RWPE1 (cell line): ENCODE results near the gene EDIL3.

ENCODE experiments used
- CTCF ChIA-PET: fragments of 350-600 bp; sonication (Branson Sonifier 250); formaldehyde crosslinking; extraction: SDS; loops from one replicate; lab custom pipeline; 2021; lab: Yijun Ruan, JAX
- POLR2A ChIA-PET: fragments of 400-600 bp; formaldehyde crosslinking; extraction: SDS; loops from one replicate; lab custom pipeline; 2020; ENCODE audit warnings: antibody characterized with exemption; ENCODE audit not compliant: low non-redundant PET; lab: Yijun Ruan, JAX
- DNase-seq: peaks from one replicate; pipeline ENCODE4 v3.0.0; 2012; ENCODE audit warnings: low spot score
- H3K27ac ChIP-seq: fragments of 450-650 bp; 2 replicates; pipeline ENCODE4 v1.5.1; 2017
- CTCF ChIP-seq: fragments of 450-650 bp; conservative IDR thresholded peaks from 2 replicates; pipeline ENCODE4 v1.5.1; 2017; ENCODE audit warnings: low read depth, mild to moderate bottlenecking

The EDIL3 gene

DNA sequence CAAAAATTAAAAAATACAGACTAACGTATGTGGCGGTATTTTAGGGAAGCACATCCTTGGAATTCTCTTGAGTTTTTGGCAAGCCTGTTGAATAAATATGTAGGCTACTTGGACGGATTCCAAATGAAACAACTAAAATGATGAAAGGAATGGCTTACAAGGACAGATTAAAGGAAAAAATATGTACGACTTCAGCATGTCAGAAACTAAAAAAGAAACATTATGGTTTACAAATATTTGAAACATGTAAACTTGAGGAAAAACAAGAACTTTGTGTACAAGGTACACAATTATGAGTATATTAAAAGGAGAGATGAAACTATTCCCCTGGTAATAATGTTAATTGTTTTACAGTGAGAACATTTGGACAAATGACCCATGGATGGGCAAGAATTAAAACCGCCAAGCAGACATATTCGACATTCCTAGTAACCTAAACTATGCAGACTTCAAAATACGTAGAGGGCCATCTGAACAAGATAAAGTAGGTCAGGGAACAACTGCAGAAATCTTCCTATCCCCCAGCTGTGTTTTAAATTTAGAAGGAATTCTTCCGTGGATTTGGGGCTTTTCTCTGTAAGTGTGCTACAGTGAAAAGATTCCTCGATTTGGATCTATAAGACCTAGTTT is 12.5 kb downstream of the EDIL3 start:
- POLR2A ChIA-PET: no interaction called here
- no peak for DNase-seq
- no peak for TF ChIP-seq CTCF
- CTCF ChIA-PET: no interaction called here
- no peak overlapping the region for H3K27ac ChIP-seq

DNA sequence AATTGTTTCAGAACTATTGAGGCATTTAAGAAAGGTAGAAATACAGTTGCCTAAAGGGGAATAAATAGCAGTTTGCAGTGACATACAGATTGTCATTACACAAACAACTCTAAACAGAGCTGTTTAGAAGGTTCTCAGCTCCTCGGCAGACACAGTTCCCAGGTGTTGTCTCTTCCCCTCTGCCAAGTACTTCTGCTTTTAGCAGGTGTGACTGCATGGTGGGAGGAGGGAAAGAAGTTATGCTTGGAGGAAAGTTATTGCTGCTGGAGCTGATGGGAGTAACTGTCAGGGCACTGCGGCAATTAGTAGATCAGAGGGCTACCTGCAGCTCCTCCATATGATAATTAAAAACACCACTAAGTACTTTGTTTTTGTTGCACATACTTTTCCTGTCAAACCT is 14.5 kb downstream of the EDIL3 start:
- TF ChIP-seq CTCF: no peak
- ChIA-PET CTCF (no interaction called here), POLR2A (no interaction called here)
- no peak for DNase-seq
- H3K27ac ChIP-seq: no peak overlapping the region

GRCh38 chr5:84364043-84364442 is 20.6 kb downstream of the EDIL3 start:
- no peak for DNase-seq
- ChIA-PET CTCF (no interaction called here), POLR2A (no interaction called here)
- TF ChIP-seq CTCF: no peak
- H3K27ac ChIP-seq: no peak overlapping the region

DNA sequence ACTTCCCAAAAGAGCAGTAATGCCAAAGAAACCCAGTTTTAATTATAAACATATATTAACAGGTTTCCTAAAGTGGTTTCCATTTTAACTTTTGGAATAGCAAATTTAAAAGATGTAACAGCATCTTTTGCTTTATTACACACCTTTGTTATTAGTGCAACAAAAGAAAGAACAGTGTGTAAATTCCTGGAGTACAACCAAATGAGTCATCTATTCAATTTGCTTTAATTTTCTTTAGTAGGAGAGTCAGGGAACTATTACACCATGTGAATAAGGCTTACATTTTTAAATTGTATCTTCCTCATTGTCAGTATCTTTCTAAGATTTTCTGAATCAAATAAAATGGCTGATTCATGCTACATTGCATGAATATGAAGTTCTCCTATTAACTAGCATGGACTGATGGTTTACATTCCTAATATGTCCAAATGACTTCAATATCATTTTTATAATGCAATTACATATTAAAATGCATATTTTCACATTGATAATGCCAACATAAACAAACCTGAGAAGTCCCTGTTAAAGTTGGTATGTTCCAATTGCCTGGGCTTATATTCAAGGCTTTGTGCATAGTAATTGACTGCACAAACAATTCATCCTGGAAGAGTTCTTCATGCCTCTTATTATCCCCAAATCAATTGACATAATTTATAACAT is 22.5 kb downstream of the EDIL3 start:
- POLR2A ChIA-PET: no interaction called here
- no peak for DNase-seq
- no peak for TF ChIP-seq CTCF
- CTCF ChIA-PET: no interaction called here
- H3K27ac ChIP-seq: no peak overlapping the region

DNA sequence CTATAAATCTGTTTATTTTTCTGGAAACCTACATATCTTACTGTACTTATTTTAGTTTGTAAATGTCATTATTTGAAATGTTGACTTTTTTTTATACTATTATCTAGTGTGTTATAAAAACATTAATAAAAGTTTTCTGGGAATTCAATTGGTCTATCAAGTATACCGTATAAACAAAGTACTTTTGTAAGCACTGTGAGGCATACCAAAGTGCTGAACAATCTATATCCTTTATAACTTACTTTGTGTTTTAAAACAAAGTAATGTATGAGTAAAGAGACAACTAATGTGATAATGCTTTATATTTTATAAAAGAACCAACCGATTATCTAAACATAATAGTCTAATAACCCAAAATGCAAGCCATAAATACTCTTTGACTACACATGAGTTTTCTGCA is 23.1 kb downstream of the EDIL3 start:
- ChIA-PET POLR2A (no interaction called here), CTCF (no interaction called here)
- no peak overlapping the region for H3K27ac ChIP-seq
- TF ChIP-seq CTCF: no peak
- no peak for DNase-seq

DNA sequence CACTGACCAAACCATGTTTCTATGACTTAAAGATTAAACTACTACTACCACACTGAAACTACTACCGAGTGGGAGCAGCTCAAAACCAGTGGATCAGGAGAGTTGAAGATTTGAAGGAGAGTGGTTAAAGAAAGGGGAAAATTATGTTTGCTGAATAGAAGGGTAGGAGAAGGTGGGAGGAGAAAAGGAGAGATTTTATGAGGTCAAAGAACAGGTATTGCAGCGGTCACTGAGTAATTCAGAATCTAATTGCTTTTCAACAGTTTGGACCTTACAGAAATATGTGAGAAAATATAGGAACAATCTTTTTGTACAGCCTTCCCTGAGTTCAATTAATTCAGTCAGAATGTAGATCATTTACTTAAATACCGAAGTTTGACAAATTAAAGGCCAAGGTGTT is 24.6 kb downstream of the EDIL3 start:
- H3K27ac ChIP-seq: no peak overlapping the region
- DNase-seq: no peak
- ChIA-PET POLR2A (no interaction called here), CTCF (interaction anchor here (0.7 kb wide), 1 partner anchor 25 kb away, joined by 3 read pairs; no protein-coding TSS in a partner anchor)
- TF ChIP-seq CTCF: no peak
